Measurements from ENCODE around the gene HSFX3.

The HSFX3 gene

DNA sequence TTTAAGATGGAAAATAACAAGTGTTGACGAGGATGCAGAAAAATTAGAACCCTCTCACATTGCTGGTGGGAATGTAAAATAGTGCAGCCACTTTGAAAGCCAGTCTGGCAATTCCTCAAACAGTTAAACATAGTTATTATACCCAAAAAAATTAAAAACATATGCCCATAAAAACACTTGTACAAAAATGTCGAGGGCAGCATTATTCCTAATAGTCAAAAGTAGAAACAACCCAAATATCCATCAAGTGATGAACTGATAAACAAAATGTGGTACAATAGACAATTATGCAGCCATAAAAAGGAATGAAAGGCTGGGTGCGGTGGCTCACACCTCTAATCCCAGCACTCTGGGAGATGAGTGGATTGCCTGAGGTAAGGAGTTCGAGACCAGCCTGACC, 51.0 kb downstream of the HSFX3 start:
- no peak overlapping the region for H3K27ac ChIP-seq
- TF ChIP-seq, protein P1, sequence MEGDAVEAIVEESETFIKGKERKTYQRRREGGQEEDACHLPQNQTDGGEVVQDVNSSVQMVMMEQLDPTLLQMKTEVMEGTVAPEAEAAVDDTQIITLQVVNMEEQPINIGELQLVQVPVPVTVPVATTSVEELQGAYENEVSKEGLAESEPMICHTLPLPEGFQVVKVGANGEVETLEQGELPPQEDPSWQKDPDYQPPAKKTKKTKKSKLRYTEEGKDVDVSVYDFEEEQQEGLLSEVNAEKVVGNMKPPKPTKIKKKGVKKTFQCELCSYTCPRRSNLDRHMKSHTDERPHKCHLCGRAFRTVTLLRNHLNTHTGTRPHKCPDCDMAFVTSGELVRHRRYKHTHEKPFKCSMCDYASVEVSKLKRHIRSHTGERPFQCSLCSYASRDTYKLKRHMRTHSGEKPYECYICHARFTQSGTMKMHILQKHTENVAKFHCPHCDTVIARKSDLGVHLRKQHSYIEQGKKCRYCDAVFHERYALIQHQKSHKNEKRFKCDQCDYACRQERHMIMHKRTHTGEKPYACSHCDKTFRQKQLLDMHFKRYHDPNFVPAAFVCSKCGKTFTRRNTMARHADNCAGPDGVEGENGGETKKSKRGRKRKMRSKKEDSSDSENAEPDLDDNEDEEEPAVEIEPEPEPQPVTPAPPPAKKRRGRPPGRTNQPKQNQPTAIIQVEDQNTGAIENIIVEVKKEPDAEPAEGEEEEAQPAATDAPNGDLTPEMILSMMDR (IDR thresholded peaks at IDR 0.05): no peak
- no peak for TF ChIP-seq ZFX (IDR thresholded peaks at IDR 0.05; ENCODE audit: borderline replicate concordance)
